PC-3 (cell line): ENCODE data around the gene ZNF283. TPM values are rescaled to one million over a fixed set of nuclear protein-coding genes. Genes with fewer than 3 reads are reported as not detected.

Source experiments
- ATAC-seq: fragments of 200-7000 bp; cut with Tn5 transposase; 2 replicates; pipeline ENCODE4 v1.9.1; 2020; ENCODE audit warnings: mild to moderate bottlenecking, moderate library complexity
- BruUV-seq: library from RNA; stranded (reverse); fragments of 400-500 nt; replicated peaks from 2 replicates; lab custom pipeline; 2021; lab: Mats Ljungman, UMichigan
- CTCF ChIA-PET: fragments of 300-600 bp; sonication (Branson Sonifier 250); formaldehyde crosslinking; loops from one replicate; lab custom pipeline; 2022; ENCODE audit warnings: antibody characterized with exemption; lab: Charles Lee
- POLR2A ChIA-PET: fragments of 300-600 bp; sonication (Branson Sonifier 250); formaldehyde crosslinking; loops from one replicate; lab custom pipeline; 2022; ENCODE audit warnings: antibody characterized with exemption; ENCODE audit not compliant: unreplicated experiment; lab: Charles Lee
- DNase-seq: peaks from one replicate; pipeline ENCODE4 v3.0.0-alpha.2; 2015
- H2AFZ ChIP-seq: fragments of 300-600 bp; sonication (generic); 2 replicates; pipeline ENCODE4 v1.6.0; 2016; ENCODE audit warnings: antibody characterized with exemption, low read length
- H3F3A ChIP-seq: fragments of 300-600 bp; sonication (generic); one replicate; pipeline ENCODE4 v1.6.0; 2017; ENCODE audit warnings: antibody characterized with exemption, low read length, control low read depth, mild to moderate bottlenecking; ENCODE audit not compliant: unreplicated experiment
- H3K27ac ChIP-seq: fragments of 300-600 bp; sonication (generic); 2 replicates; pipeline ENCODE4 v1.5.1; 2016; ENCODE audit warnings: mild to moderate bottlenecking, low read length
- H3K27me3 ChIP-seq: fragments of 300-600 bp; sonication (generic); 2 replicates; pipeline ENCODE4 v1.6.1; 2016; ENCODE audit warnings: low read length, mixed read lengths
- H3K36me3 ChIP-seq: fragments of 300-600 bp; sonication (generic); 2 replicates; pipeline ENCODE4 v1.6.1; 2016; ENCODE audit warnings: low read depth, mixed run types, low read length, mixed read lengths
- H3K4me1 ChIP-seq: fragments of 300-600 bp; sonication (generic); 2 replicates; pipeline ENCODE4 v1.5.1; 2016; ENCODE audit warnings: low read length; ENCODE audit not compliant: insufficient read depth
- H3K4me2 ChIP-seq: fragments of 300-600 bp; sonication (generic); 2 replicates; pipeline ENCODE4 v1.6.0; 2016; ENCODE audit warnings: low read length
- H3K4me3 ChIP-seq: fragments of 300-600 bp; sonication (generic); 2 replicates; pipeline ENCODE4 v1.5.1; 2016; ENCODE audit warnings: mild to moderate bottlenecking, low read length, mixed read lengths
- H3K79me2 ChIP-seq: fragments of 300-600 bp; sonication (generic); 2 replicates; pipeline ENCODE4 v1.6.1; 2017; ENCODE audit warnings: low read length, mixed read lengths
- H3K9ac ChIP-seq: fragments of 300-600 bp; sonication (generic); 2 replicates; pipeline ENCODE4 v1.6.0; 2016; ENCODE audit warnings: mild to moderate bottlenecking, low read length
- H3K9me2 ChIP-seq: fragments of 300-600 bp; sonication (generic); replicated peaks from 2 replicates; pipeline ENCODE4 v1.6.1; 2016; ENCODE audit warnings: mixed run types, low read length, mixed read lengths
- H3K9me3 ChIP-seq: fragments of 300-600 bp; sonication (generic); 2 replicates; pipeline ENCODE4 v1.6.1; 2016; ENCODE audit warnings: low read length, mixed read lengths
- H4K20me1 ChIP-seq: fragments of 300-600 bp; sonication (generic); 2 replicates; pipeline ENCODE4 v1.6.1; 2016; ENCODE audit warnings: low read length, mixed read lengths
- CTCF ChIP-seq: fragments of 300-600 bp; sonication (generic); conservative IDR thresholded peaks from 2 replicates; pipeline ENCODE4 v1.5.1; 2017; ENCODE audit warnings: antibody characterized with exemption, low read depth, mild to moderate bottlenecking, low read length
- EZH2 ChIP-seq: fragments of 300-600 bp; sonication (generic); IDR thresholded peaks from one replicate; pipeline ENCODE4 v1.6.1; 2017; ENCODE audit warnings: antibody characterized with exemption, mild to moderate bottlenecking, low read length; ENCODE audit not compliant: unreplicated experiment
- EZH2phosphoT487 ChIP-seq: fragments of 300-600 bp; sonication (generic); IDR thresholded peaks from 2 replicates; pipeline ENCODE4 v1.6.1; 2018; ENCODE audit warnings: mild to moderate bottlenecking, antibody characterized with exemption, low read length, borderline replicate concordance
- intact Hi-C: fragments of 100-400 bp; cut with micrococcal nuclease; formaldehyde crosslinking; loops from 2 replicates; pipeline ENCODE4 v1.9.0; 2023
- total RNA-seq: library from RNA; depleted of rRNA; stranded (reverse); fragments of >200 nt; gene quantifications from 2 replicates; pipeline ENCODE4 v1.2.3, GENCODE V29; 2014

ZNF283 gene
- total RNA-seq, 1 experiment from 2014 or later: 3.0 TPM

GRCh38 chr19:43880483-43880882 is 53.4 kb downstream of the ZNF283 start:
- H3K27ac ChIP-seq: no peak overlapping the region
- H3K27me3 ChIP-seq: no peaks in the 10 kb centered on the region
- no peaks in the 10 kb centered on the region for H4K20me1 ChIP-seq
- H3K4me2 ChIP-seq: no peak overlapping the region
- H3F3A ChIP-seq: no peaks in the 10 kb centered on the region
- ATAC-seq (no peak), DNase-seq (no peak)
- TF ChIP-seq EZH2: no peak
- TF ChIP-seq EZH2phosphoT487: no peak
- no peak for TF ChIP-seq CTCF
- no peaks in the 10 kb centered on the region for H3K9me2 ChIP-seq
- BruUV-seq: no TSS peak
- H3K9me3 ChIP-seq: peaks cover 17% of the 10 kb centered on the region
- ChIA-PET POLR2A (no interaction called here), CTCF (no interaction called here)
- intact Hi-C loops: no loop called here
- no peaks in the 10 kb centered on the region for H3K4me1 ChIP-seq
- H3K79me2 ChIP-seq: no peaks in the 10 kb centered on the region
- H3K4me3 ChIP-seq: no peak overlapping the region
- H3K36me3 ChIP-seq: no peaks in the 10 kb centered on the region
- no peak overlapping the region for H2AFZ ChIP-seq
- no peak overlapping the region for H3K9ac ChIP-seq

DNA sequence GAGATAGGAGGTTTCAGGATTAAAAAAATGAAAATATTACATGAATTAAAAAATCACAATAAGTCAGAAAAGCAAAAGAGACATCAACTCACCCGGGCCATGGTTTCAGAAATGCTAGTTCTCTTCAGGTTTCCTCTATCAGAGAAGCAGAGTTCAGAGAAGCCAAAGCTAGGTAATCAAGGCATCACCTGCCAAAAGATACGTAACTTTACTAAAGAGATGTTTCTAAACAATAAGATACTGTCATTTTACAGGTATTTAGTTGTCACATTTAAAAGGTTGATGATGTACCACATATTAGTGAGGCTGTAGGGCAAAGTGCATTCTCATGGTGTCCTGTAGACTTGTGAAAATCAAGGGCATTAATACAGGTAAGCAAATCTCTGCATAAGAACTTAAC is 56.7 kb downstream of the ZNF283 start, which contains the start of gene ZNF404:
Gene ZNF404, minus strand, starts transcription at position 101 of the 400 bp plus-strand sequence.
- Histone ChIP-seq H3K36me3 (no peaks in the 10 kb centered on the region), H3K9me3 (peaks cover 6% of the 10 kb centered on the region; the same call in 1 of the 2 replicates), H3K4me3 (no peak within 1 kb of the TSS), H2AFZ (no peak within 1 kb of the TSS), H4K20me1 (no peaks in the 10 kb centered on the region), H3F3A (no peaks in the 10 kb centered on the region), H3K9ac (no peak within 1 kb of the TSS), H3K4me1 (no peaks in the 10 kb centered on the region), H3K4me2 (no peak within 1 kb of the TSS), H3K27me3 (no peaks in the 10 kb centered on the region), H3K9me2 (no peaks in the 10 kb centered on the region), H3K27ac (no peak within 1 kb of the TSS), H3K79me2 (no peaks in the 10 kb centered on the region)
- BruUV-seq: no TSS peak
- no peak for ATAC-seq
- no peak for DNase-seq
- intact Hi-C loops: no loop called here
- no peak for TF ChIP-seq EZH2
- no peak for TF ChIP-seq CTCF
- ChIA-PET CTCF (no interaction called here), POLR2A (no interaction called here)

DNA sequence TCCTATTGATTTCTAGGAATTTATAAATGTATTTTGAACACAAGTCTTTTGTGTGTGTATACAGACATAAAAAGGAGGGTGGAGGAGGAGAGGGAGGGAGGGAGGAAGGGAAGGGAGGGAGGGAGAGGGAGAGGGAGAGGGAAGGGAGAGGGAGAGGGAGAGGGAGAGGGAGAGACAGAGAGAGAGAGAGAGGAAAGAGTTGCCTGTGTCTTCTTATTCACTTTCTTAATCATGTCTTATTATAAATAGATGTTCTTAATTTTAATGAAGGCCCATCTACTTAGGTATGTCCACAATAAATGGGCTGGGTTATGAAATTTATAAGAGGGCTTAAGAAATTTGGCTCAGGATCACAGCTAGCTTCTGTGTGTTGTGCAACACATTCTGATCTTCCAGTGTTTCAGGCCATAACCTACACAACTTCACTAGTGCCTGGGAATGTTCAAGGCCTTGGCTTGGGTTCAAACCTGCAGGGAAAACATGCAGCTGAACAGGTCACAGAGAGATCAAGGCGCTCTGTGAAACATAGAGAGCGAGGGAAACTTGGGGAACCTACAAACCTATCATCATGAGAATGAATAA is 68.7 kb downstream of the ZNF283 start:
- H3K9me2 ChIP-seq: no peaks in the 10 kb centered on the region
- no peak overlapping the region for H3K9ac ChIP-seq
- CTCF ChIA-PET: no interaction called here
- no peak for TF ChIP-seq CTCF
- no peak for TF ChIP-seq EZH2phosphoT487
- no peak for TF ChIP-seq EZH2
- no peaks in the 10 kb centered on the region for H3K79me2 ChIP-seq
- no peaks in the 10 kb centered on the region for H3F3A ChIP-seq
- H2AFZ ChIP-seq: no peak overlapping the region
- no peaks in the 10 kb centered on the region for H4K20me1 ChIP-seq
- POLR2A ChIA-PET: no interaction called here
- no TSS peak for BruUV-seq
- no peak overlapping the region for H3K27ac ChIP-seq
- no peaks in the 10 kb centered on the region for H3K27me3 ChIP-seq
- no peaks in the 10 kb centered on the region; the same call in 1 of the 2 replicates for H3K9me3 ChIP-seq
- DNase-seq (no peak), ATAC-seq (no peak)
- no peaks in the 10 kb centered on the region for H3K4me1 ChIP-seq
- no peak overlapping the region for H3K4me3 ChIP-seq
- no peak overlapping the region for H3K4me2 ChIP-seq
- intact Hi-C loops: no loop called here
- H3K36me3 ChIP-seq: no peaks in the 10 kb centered on the region; the same call in 1 of the 2 replicates
